ENCODE measurements around the gene EFEMP1.
"Not testable (repeated sequence)": the region's sequence is repeated elsewhere in the genome, so short reads cannot be mapped to it uniquely, and the experiment has no call there.

EFEMP1 gene

GRCh38 chr2:55862246-55862645 lies 61.3 kb downstream of the EFEMP1 start:
- no peak for DNase-seq

GRCh38 chr2:55861733-55862132 lies 61.8 kb downstream of the EFEMP1 start:
- no peak for DNase-seq

- DNase-seq = no peak
Observed at GRCh38 chr2:55860832-55861231, 62.8 kb downstream of the EFEMP1 start.

GRCh38 chr2:55859875-55860274 lies 63.7 kb downstream of the EFEMP1 start:
- DNase-seq = no peak

- no peak for DNase-seq
Observed at GRCh38 chr2:55857766-55858165, 65.8 kb downstream of the EFEMP1 start.

GRCh38 chr2:55856936-55857335 lies 66.6 kb downstream of the EFEMP1 start:
- no peak for DNase-seq

GRCh38 chr2:55848096-55848495 lies 75.5 kb downstream of the EFEMP1 start:
- no peak for DNase-seq

- DNase-seq = no peak
Observed at GRCh38 chr2:55846426-55846825, 77.2 kb downstream of the EFEMP1 start.

GRCh38 chr2:55844986-55845385 lies 78.6 kb downstream of the EFEMP1 start:
- DNase-seq = no peak

- DNase-seq = no peak
Observed at GRCh38 chr2:55843994-55844345, 79.6 kb downstream of the EFEMP1 start.

- peak; percentile 78 for DNase-seq
Observed at GRCh38 chr2:55843096-55843993, 80.2 kb downstream of the EFEMP1 start.

GRCh38 chr2:55842046-55842445 lies 81.5 kb downstream of the EFEMP1 start:
- no peak for DNase-seq

- DNase-seq = no peak
Observed at GRCh38 chr2:55840460-55840859, 83.1 kb downstream of the EFEMP1 start.

GRCh38 chr2:55839182-55839819 lies 84.3 kb downstream of the EFEMP1 start:
- DNase-seq = peak; percentile 98

GRCh38 chr2:55838653-55839052 lies 84.9 kb downstream of the EFEMP1 start:
- DNase-seq = no peak

GRCh38 chr2:55838117-55838516 lies 85.5 kb downstream of the EFEMP1 start:
- not testable (repeated sequence) for DNase-seq

GRCh38 chr2:55837073-55837472 lies 86.5 kb downstream of the EFEMP1 start:
- DNase-seq = no peak

- not testable (repeated sequence) for DNase-seq
Observed at GRCh38 chr2:55831671-55832410, 91.7 kb downstream of the EFEMP1 start.

- no peak for DNase-seq
Observed at GRCh38 chr2:55827855-55828254, 95.7 kb downstream of the EFEMP1 start.

- DNase-seq = not testable (repeated sequence)
Observed at GRCh38 chr2:55827428-55827827, 96.2 kb downstream of the EFEMP1 start.

GRCh38 chr2:55826246-55826645 lies 97.3 kb downstream of the EFEMP1 start:
- DNase-seq = no peak

- no peak for DNase-seq
Observed at GRCh38 chr2:55824551-55825096, 99.0 kb downstream of the EFEMP1 start.

All from SHP77 treated with DMSO at 0.1 percent for 48 hours (cell line).